Measurements from ENCODE around the gene PPP2R3B. TPM values are rescaled to one million over a fixed set of nuclear protein-coding genes. Genes with fewer than 3 reads are reported as not detected.

Gene PPP2R3B
- total and polyA plus RNA-seq, 2 of the 13 experiments (the other 11 are each of a cell fraction or from before 2014, with no cell fraction given), result 17.0 to 21.4 TPM

- Histone ChIP-seq H2AFZ (ENCODE audit: low read length) (no peak overlapping the region), H3K36me3 (replicated peaks in 1 of 2; ENCODE audit: control insufficient read depth in 1 of 2, insufficient read depth in 2 of 2, low read length in 2 of 2) (peaks cover 32 to 69% of the 10 kb centered on the region in 2 experiments), H3K4me3 (replicated peaks in 1 of 3; ENCODE audit: insufficient read depth in 1 of 3, low read depth in 2 of 3, low read length in 3 of 3) (no peak overlapping the region), H3K79me2 (ENCODE audit: insufficient read depth, low read length) (peaks cover 7% of the 10 kb centered on the region), H3K9ac (ENCODE audit: insufficient read depth, low read depth, low read length) (no peak overlapping the region), H4K20me1 (ENCODE audit: insufficient read depth, low read length) (peaks cover 46% of the 10 kb centered on the region), H3K9me3 (ENCODE audit: low read length) (no peaks in the 10 kb centered on the region), H3K27ac (ENCODE audit: extremely low read length, insufficient read depth, low read length) (no peak overlapping the region), H3K4me1 (ENCODE audit: insufficient read depth, low read length) (peaks cover 13% of the 10 kb centered on the region; the same call in 1 of the 2 replicates), H3K4me2 (ENCODE audit: low read depth, low read length) (no peak overlapping the region), H3K27me3 (ENCODE audit: control insufficient read depth in 1 of 2, insufficient read depth in 2 of 2, low read length in 2 of 2) (no peaks in the 10 kb centered on the region)
- 98% methylated on average over 35 of the region's 42 CpGs for WGBS (ENCODE audit: low lambda C conversion rate)
- DNase-seq (ENCODE audit: low spot score), result no peak
- FAIRE-seq, result no peak
- BruUV-seq (replicated peaks), result no TSS peak
- CTCF ChIA-PET (ENCODE audit: low intra/inter-chr PET ratio, low total read pairs), result no interaction called here
- intact Hi-C loops (cut with micrococcal nuclease; ENCODE audit: unreplicated experiment) (no loop called here), in situ Hi-C loops (cut with HindIII; ENCODE audit: extremely low pct_ligation_motif_present, low pct_unique_long_range_greater_than_20kb) (no loop called here)
- no peak for ATAC-seq
- POLR2A ChIA-PET, result no interaction called here
- TF ChIP-seq RBM22 (optimal IDR thresholded peaks at IDR 0.05; ENCODE audit: low read length) (peak; percentile 64), HDAC2 (CRISPR knock-in tag; IDR thresholded peaks at IDR 0.05) (no peak), RNF2 (conservative IDR thresholded peaks at IDR 0.05; ENCODE audit: low read depth) (no peak), ZNF749 (CRISPR knock-in tag; IDR thresholded peaks at IDR 0.05; ENCODE audit: borderline replicate concordance) (no peak), POLR2G (IDR thresholded peaks at IDR 0.05; ENCODE audit: low read depth, low read length) (peak; percentile 26; the same call in 1 of the 2 replicates), KDM4B (CRISPR knock-in tag; IDR thresholded peaks at IDR 0.05) (no peak), HNRNPL (IDR thresholded peaks at IDR 0.05; ENCODE audit: low read depth, low read length) (0 out of 2 replicates have a peak, but pooled peaks have one; percentile 53), RBFOX2 (IDR thresholded peaks at IDR 0.05; ENCODE audit: low read depth, low read length) (peak; percentile 91), AGO2 (optimal IDR thresholded peaks at IDR 0.05; ENCODE audit: low read depth, low read length) (peak; percentile 93), NAIF1 (CRISPR knock-in tag; IDR thresholded peaks at IDR 0.05; ENCODE audit: borderline replicate concordance) (no peak)
- TF ChIP-seq, protein P1, sequence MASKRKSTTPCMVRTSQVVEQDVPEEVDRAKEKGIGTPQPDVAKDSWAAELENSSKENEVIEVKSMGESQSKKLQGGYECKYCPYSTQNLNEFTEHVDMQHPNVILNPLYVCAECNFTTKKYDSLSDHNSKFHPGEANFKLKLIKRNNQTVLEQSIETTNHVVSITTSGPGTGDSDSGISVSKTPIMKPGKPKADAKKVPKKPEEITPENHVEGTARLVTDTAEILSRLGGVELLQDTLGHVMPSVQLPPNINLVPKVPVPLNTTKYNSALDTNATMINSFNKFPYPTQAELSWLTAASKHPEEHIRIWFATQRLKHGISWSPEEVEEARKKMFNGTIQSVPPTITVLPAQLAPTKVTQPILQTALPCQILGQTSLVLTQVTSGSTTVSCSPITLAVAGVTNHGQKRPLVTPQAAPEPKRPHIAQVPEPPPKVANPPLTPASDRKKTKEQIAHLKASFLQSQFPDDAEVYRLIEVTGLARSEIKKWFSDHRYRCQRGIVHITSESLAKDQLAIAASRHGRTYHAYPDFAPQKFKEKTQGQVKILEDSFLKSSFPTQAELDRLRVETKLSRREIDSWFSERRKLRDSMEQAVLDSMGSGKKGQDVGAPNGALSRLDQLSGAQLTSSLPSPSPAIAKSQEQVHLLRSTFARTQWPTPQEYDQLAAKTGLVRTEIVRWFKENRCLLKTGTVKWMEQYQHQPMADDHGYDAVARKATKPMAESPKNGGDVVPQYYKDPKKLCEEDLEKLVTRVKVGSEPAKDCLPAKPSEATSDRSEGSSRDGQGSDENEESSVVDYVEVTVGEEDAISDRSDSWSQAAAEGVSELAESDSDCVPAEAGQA (IDR thresholded peaks at IDR 0.05; ENCODE audit: low read depth), result no peak
- TF ChIP-seq, protein P1 (CRISPR knock-in tag; IDR thresholded peaks at IDR 0.05; ENCODE audit: borderline replicate concordance), result no peak
These were observed 96.1 kb downstream of the PPP2R3B start for GRCh38 chrX:290476-291166.

All from HepG2 (cell line).